Gastrocnemius medialis (tissue), 4 donors: ENCODE data around the gene KCNH6. TPM values are rescaled to one million over a fixed set of nuclear protein-coding genes. Genes with fewer than 3 reads are reported as not detected.

Source experiments
- ATAC-seq, 2 donors: fragments of 150-250 bp; one replicate each; pipeline ENCODE4 v1.9.1; 2016
- DNase-seq, 2 donors: peaks; one replicate each; pipeline ENCODE4 v3.0.0-alpha.2; 2019
- H3K27ac ChIP-seq, 4 donors: fragments of 200-600 bp; sonication (generic); 1 replicate in 1 of 4; 2 replicates in 3 of 4; pipeline ENCODE4 v1.5.1; 2016 to 2018; ENCODE audit warnings: mild to moderate bottlenecking in 2 of 4, moderate library complexity in 1 of 4
- H3K27me3 ChIP-seq, 3 donors: fragments of 200-600 bp; sonication (generic) in 2 of 3; 1 replicate in 1 of 3; 2 replicates in 2 of 3; pipeline versions ENCODE4 v1.5.1 to v1.6.0; 2016 to 2019; ENCODE audit warnings: mild to moderate bottlenecking in 1 of 3, moderate library complexity in 1 of 3
- H3K36me3 ChIP-seq, 2 donors: fragments of 200-600 bp; sonication (generic) in 1 of 2; one replicate each; pipeline ENCODE4 v1.5.1; 2017 to 2018
- H3K4me1 ChIP-seq, 2 donors: fragments of 200-600 bp; sonication (generic) in 1 of 2; one replicate each; pipeline ENCODE4 v1.5.1; 2016 to 2017; ENCODE audit warnings: mild to moderate bottlenecking in 2 of 2
- H3K4me3 ChIP-seq, 4 donors: fragments of 200-600 bp; sonication (generic) in 3 of 4; 1 replicate in 1 of 4; 2 replicates in 3 of 4; pipeline ENCODE4 v1.5.1; 2016 to 2019; ENCODE audit warnings: mild to moderate bottlenecking in 2 of 4
- H3K9me3 ChIP-seq, 3 donors: fragments of 200-600 bp; sonication (generic) in 2 of 3; 1 replicate in 1 of 3; 2 replicates in 2 of 3; pipeline ENCODE4 v1.5.1; 2016 to 2019
- POLR2A ChIP-seq, 2 donors: fragments of 450-650 bp; IDR thresholded peaks; one replicate each; pipeline ENCODE4 v1.6.1; 2017; ENCODE audit warnings: antibody characterized with exemption in 2 of 2, mild to moderate bottlenecking in 2 of 2, moderate library complexity in 2 of 2
- in situ Hi-C, 4 donors: fragments of 200-750 bp; cut with MboI; loops; one replicate each; pipeline versions ENCODE4 v1.15.0 to v1.8.0; 2017; ENCODE audit warnings: low sequenced_read_pairs in 4 of 4
- intact Hi-C: fragments of 100-400 bp; cut with DNase I; formaldehyde crosslinking; loops from one replicate; pipeline ENCODE4 v1.15.1; 2023; ENCODE audit warnings: low total_unique reads
- total RNA-seq, 4 donors: library from RNA; depleted of rRNA; stranded (reverse); fragments of >200 nt; gene quantifications; one replicate each; pipeline versions ENCODE4 v1.1.0 to v1.2.3, GENCODE V29; 2016
- TF ChIP-seq, protein P1 (sequence below), 5 experiments: fragments of 450-650 bp in 3 of 5; fragments of 200-600 bp in 2 of 5; sonication (generic) in 2 of 5; IDR thresholded peaks in 4 of 5; conservative IDR thresholded peaks in 1 of 5; 1 replicate in 4 of 5; 2 replicates in 1 of 5; pipeline ENCODE4 v1.5.1; 2016 to 2019; ENCODE audit warnings: antibody characterized with exemption in 5 of 5, mild to moderate bottlenecking in 3 of 5, moderate library complexity in 3 of 5

Gene KCNH6
- total RNA-seq, 4 donors from 2014 or later: not detected

DNA sequence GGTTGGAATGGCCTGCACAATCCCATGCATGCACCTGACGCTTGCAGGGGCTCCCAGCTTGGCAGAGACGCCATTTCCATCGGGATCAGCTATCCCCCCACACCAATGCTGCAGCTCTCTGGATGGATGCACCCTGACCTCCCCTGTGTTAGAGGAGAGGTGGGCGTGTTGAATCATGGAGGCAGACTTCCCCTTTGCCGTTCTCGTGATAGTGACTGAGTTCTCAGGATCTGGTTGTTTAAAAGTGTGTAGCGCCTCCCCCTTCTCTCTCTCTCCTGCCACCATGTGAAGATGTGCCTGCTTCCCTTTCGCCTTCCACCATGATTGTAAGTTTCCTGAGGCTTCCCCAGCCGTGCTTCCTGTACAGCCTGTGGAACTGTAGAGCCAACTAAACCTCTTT lies 17.8 kb upstream of the KCNH6 start:
- in situ Hi-C loops: loop anchor here in 1 of 4 donors (25.0 kb wide), 1 partner anchor 818 kb away; no protein-coding TSS in a partner anchor
- H3K27me3 ChIP-seq: peaks cover 0 to 14% (median 10%) of the 10 kb centered on the region in 3 donors
- H3K9me3 ChIP-seq: no peaks in the 10 kb centered on the region
- H3K4me1 ChIP-seq: no peaks in the 10 kb centered on the region
- H3K27ac ChIP-seq: no peak overlapping the region
- H3K4me3 ChIP-seq: no peak overlapping the region
- H3K36me3 ChIP-seq: no peaks in the 10 kb centered on the region
- intact Hi-C loops: no loop called here
- DNase-seq (no peak), ATAC-seq (no peak)
- TF ChIP-seq, protein P1, sequence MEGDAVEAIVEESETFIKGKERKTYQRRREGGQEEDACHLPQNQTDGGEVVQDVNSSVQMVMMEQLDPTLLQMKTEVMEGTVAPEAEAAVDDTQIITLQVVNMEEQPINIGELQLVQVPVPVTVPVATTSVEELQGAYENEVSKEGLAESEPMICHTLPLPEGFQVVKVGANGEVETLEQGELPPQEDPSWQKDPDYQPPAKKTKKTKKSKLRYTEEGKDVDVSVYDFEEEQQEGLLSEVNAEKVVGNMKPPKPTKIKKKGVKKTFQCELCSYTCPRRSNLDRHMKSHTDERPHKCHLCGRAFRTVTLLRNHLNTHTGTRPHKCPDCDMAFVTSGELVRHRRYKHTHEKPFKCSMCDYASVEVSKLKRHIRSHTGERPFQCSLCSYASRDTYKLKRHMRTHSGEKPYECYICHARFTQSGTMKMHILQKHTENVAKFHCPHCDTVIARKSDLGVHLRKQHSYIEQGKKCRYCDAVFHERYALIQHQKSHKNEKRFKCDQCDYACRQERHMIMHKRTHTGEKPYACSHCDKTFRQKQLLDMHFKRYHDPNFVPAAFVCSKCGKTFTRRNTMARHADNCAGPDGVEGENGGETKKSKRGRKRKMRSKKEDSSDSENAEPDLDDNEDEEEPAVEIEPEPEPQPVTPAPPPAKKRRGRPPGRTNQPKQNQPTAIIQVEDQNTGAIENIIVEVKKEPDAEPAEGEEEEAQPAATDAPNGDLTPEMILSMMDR (IDR thresholded peaks at IDR 0.05 in 4 of 5, conservative IDR thresholded peaks at IDR 0.05 in 1 of 5): no peak
- no peak for TF ChIP-seq POLR2A (IDR thresholded peaks at IDR 0.05)

DNA sequence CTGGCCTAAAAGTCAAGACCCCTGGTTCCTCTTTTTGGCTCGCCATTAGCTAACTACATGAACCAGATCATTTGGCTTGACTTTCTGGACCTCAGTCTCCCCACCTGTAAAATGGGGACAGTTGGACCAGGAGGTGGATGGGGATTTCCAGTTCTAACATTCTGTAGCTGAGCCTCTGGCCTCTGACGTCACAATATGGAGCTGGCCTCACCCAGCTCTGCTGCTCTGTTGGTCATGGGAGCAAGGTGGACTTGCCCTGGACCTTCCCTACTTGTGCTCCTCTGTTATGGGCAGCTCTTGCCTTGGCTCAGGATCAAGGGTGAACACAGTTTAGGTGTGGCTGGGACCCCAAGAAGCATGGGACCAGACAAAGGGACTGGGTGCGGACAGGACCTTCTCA lies 16.5 kb upstream of the KCNH6 start:
- intact Hi-C loops (no loop called here), in situ Hi-C loops (loop anchor here in 1 of 4 donors (25.0 kb wide), 1 partner anchor 819 kb away; no protein-coding TSS in a partner anchor)
- TF ChIP-seq, protein P1 (IDR thresholded peaks at IDR 0.05 in 4 of 5, conservative IDR thresholded peaks at IDR 0.05 in 1 of 5): no peak
- no peak for TF ChIP-seq POLR2A (IDR thresholded peaks at IDR 0.05)
- H3K9me3 ChIP-seq: no peaks in the 10 kb centered on the region
- H3K27ac ChIP-seq: no peak overlapping the region
- no peaks in the 10 kb centered on the region for H3K4me1 ChIP-seq
- H3K36me3 ChIP-seq: no peaks in the 10 kb centered on the region
- ATAC-seq (no peak), DNase-seq (no peak)
- peaks cover 0 to 14% (median 10%) of the 10 kb centered on the region in 3 donors for H3K27me3 ChIP-seq
- H3K4me3 ChIP-seq: no peak overlapping the region

DNA sequence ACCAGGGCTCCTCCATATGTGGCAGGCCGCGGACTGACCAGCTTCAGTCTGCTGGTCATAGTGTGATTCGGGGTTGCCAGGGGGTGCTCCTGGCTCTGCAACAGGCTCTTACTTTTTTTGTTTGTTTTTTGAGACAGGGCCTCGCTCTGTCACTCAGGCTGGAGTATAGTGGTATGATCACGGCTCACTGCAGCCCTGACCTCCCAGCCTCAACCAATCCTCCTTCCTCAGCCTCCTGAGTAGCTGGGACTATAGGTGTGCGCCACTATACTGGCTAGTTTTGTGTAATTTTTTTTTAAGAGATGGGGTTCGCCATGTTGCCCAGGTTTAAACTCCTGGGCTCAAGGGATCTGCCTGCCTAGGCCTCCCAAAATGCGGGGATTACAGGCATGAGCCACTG lies 11.8 kb upstream of the KCNH6 start:
- in situ Hi-C loops: loop anchor here in 1 of 4 donors (25.0 kb wide), 1 partner anchor 824 kb away; no protein-coding TSS in a partner anchor
- DNase-seq: no peak
- no peak for TF ChIP-seq POLR2A (IDR thresholded peaks at IDR 0.05)
- TF ChIP-seq, protein P1 (IDR thresholded peaks at IDR 0.05 in 4 of 5, conservative IDR thresholded peaks at IDR 0.05 in 1 of 5): no peak

DNA sequence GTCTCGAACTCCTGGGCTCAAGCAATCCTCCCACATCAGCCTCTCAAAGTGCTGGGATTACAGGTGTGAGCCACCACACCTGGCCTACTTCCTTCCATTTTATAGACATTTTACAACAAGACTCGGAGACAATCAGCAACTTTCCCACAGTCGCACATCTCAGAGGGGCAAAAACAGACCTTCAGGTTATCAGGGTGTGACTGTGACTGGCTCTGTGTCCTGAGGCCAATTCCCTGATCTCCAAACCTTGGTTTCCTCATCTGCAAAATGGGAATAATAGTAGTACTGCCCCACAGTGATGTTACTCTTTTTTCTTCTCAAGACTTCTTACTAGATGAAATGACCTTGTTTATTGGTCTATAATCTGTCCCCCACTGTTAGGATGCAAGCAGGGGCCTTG lies 10.8 kb upstream of the KCNH6 start:
- Histone ChIP-seq H3K4me3 (no peak overlapping the region), H3K9me3 (no peaks in the 10 kb centered on the region), H3K27me3 (no peaks in the 10 kb centered on the region), H3K27ac (no peak overlapping the region), H3K36me3 (no peaks in the 10 kb centered on the region), H3K4me1 (no peaks in the 10 kb centered on the region)
- no peak for ATAC-seq
- TF ChIP-seq, protein P1 (IDR thresholded peaks at IDR 0.05 in 4 of 5, conservative IDR thresholded peaks at IDR 0.05 in 1 of 5): no peak
- no peak for TF ChIP-seq POLR2A (IDR thresholded peaks at IDR 0.05)
- no peak for DNase-seq
- intact Hi-C loops (no loop called here), in situ Hi-C loops (loop anchor here in 1 of 4 donors (25.0 kb wide), 1 partner anchor 825 kb away; no protein-coding TSS in a partner anchor)

More for the DNA sequence above, 11.8 kb upstream of the KCNH6 start:
- no peak for ATAC-seq
- Histone ChIP-seq H3K27ac (no peak overlapping the region), H3K27me3 (peaks cover 0 to 3% (median 0%) of the 10 kb centered on the region in 3 donors), H3K4me3 (no peak overlapping the region), H3K36me3 (no peaks in the 10 kb centered on the region), H3K9me3 (no peaks in the 10 kb centered on the region), H3K4me1 (no peaks in the 10 kb centered on the region)
- intact Hi-C loops: no loop called here
